Hepatocyte (in vitro differentiated cells): Measurements from ENCODE around the gene ITGA11. TPM values are rescaled to one million over a fixed set of nuclear protein-coding genes. Genes with fewer than 3 reads are reported as not detected.

Experiments used
- DNase-seq: peaks from one replicate; pipeline ENCODE4 v3.0.0-alpha.2; 2016; ENCODE audit warnings: low spot score
- H2AFZ ChIP-seq: fragments of 200-600 bp; sonication (generic); 2 replicates; pipeline ENCODE4 v1.6.0; 2016; ENCODE audit warnings: antibody characterized with exemption, mild to moderate bottlenecking
- H3K27ac ChIP-seq: fragments of 200-600 bp; sonication (generic); 2 replicates; pipeline ENCODE4 v1.5.1; 2016; ENCODE audit warnings: mild to moderate bottlenecking
- H3K27me3 ChIP-seq: fragments of 200-600 bp; sonication (generic); 2 replicates; pipeline ENCODE4 v1.6.1; 2016
- H3K36me3 ChIP-seq: fragments of 200-600 bp; sonication (generic); replicated peaks from 2 replicates; pipeline ENCODE4 v1.5.1; 2016; ENCODE audit warnings: low read depth; ENCODE audit not compliant: insufficient read depth
- H3K4me1 ChIP-seq: fragments of 200-600 bp; sonication (generic); 2 replicates; pipeline ENCODE4 v1.5.1; 2016; ENCODE audit warnings: mild to moderate bottlenecking, moderate library complexity; ENCODE audit not compliant: insufficient read depth
- H3K4me2 ChIP-seq: fragments of 200-600 bp; sonication (generic); 2 replicates; pipeline ENCODE4 v1.6.0; 2016
- H3K4me3 ChIP-seq: fragments of 200-600 bp; sonication (generic); 2 replicates; pipeline ENCODE4 v1.5.1; 2016; ENCODE audit warnings: mild to moderate bottlenecking
- H3K79me2 ChIP-seq: fragments of 200-600 bp; sonication (generic); 2 replicates; pipeline ENCODE4 v1.6.0; 2017; ENCODE audit warnings: mild to moderate bottlenecking
- H3K9me2 ChIP-seq: fragments of 200-600 bp; sonication (generic); replicated peaks from 2 replicates; pipeline ENCODE4 v1.6.0; 2017; ENCODE audit warnings: mild to moderate bottlenecking; ENCODE audit not compliant: insufficient read depth
- H3K9me3 ChIP-seq: fragments of 200-600 bp; sonication (generic); 2 replicates; pipeline ENCODE4 v1.5.1; 2016; ENCODE audit warnings: low read depth, mild to moderate bottlenecking
- H4K20me1 ChIP-seq: fragments of 200-600 bp; sonication (generic); 2 replicates; pipeline ENCODE4 v1.6.0; 2016; ENCODE audit warnings: mild to moderate bottlenecking; ENCODE audit not compliant: insufficient read depth, poor library complexity, severe bottlenecking
- CTCF ChIP-seq: fragments of 200-600 bp; sonication (generic); IDR thresholded peaks from 2 replicates; pipeline ENCODE4 v1.5.1; 2016; ENCODE audit warnings: antibody characterized with exemption, mild to moderate bottlenecking; ENCODE audit not compliant: poor library complexity
- EZH2 ChIP-seq: fragments of 200-600 bp; sonication (generic); IDR thresholded peaks from 2 replicates; pipeline ENCODE4 v1.6.1; 2016; ENCODE audit warnings: antibody characterized with exemption, mild to moderate bottlenecking, borderline replicate concordance
- EZH2phosphoT487 ChIP-seq: fragments of 200-600 bp; sonication (generic); IDR thresholded peaks from one replicate; pipeline ENCODE4 v1.6.1; 2018; ENCODE audit warnings: antibody characterized with exemption, mild to moderate bottlenecking, low read depth, moderate library complexity; ENCODE audit not compliant: unreplicated experiment, severe bottlenecking
- WGBS: methylation state at CpG from one replicate; pipeline ENCODE4 v1.1.6; 2016; ENCODE audit warnings: low lambda C conversion rate; ENCODE audit errors: missing lambda C conversion rate; 5-methylcytosine and 5-hydroxymethylcytosine counted together
- polyA plus RNA-seq: library from polyadenylated mRNA; unstranded; fragments of >200 nt; fragmentation: Nextera tagmentation; extraction: Ambion mirVana; gene quantifications from 2 replicates; pipeline ENCODE4 v1.2.1, GENCODE V29; 2016
- total RNA-seq: library from RNA; depleted of rRNA; stranded (reverse); fragments of >200 nt; gene quantifications from 2 replicates; pipeline ENCODE4 v1.2.3, GENCODE V29; 2014

Gene ITGA11
- total and polyA plus RNA-seq, 2 experiments from 2014 or later = 9.7 to 19.6 TPM

DNA sequence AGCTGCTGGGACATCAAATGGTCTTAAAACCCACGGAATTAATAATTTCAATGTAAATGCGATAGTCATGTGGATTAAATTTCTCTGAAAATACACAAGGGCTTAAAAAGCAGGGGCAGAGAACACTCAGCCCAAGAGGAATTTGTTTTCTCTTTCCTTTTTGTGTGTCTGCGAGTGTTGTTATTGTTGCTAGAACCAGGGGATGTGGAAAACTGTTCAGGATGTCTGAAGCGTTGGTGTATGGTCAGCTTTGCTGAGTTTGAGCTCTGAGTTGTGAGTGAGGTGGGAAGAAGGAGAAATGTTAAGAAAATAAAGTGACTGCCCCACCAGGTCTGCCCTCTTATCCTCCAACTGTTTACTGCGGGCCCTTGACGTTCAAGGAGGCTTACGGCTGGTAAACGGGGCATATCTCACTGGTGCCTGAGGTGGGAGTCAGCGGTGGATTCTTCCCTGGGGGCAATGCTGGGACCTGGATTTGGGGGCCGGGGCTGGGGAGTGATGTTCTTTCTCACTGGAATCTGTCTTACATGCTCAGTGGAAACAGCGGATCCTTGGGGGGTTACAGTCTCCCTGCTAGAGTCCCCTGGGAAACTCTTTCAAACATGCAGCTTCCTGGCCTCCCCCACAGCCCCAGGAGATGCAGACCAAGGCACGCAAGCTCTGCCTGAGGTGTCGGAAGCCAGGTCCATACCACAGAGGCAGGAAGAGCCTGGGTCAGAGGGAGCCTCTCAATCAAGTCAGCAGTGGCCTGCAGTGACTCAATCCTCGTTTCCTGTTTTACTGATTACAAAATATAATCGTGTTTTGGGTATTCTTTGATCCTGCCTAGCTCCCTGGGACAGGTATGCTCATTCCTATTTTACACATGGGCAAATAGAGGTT, 41.8 kb downstream of the ITGA11 start:
- WGBS = 58% methylated on average over 15 of the region's 15 CpGs
- H3K27ac ChIP-seq = no peak overlapping the region
- TF ChIP-seq CTCF = no peak
- no peak for TF ChIP-seq EZH2phosphoT487
- TF ChIP-seq EZH2 = no peak
- H3K36me3 ChIP-seq = no peaks in the 10 kb centered on the region
- no peak for DNase-seq
- H3K27me3 ChIP-seq = no peaks in the 10 kb centered on the region
- H3K4me2 ChIP-seq = no peak overlapping the region
- no peaks in the 10 kb centered on the region for H4K20me1 ChIP-seq
- no peaks in the 10 kb centered on the region for H3K79me2 ChIP-seq
- H3K4me3 ChIP-seq = no peak overlapping the region
- no peaks in the 10 kb centered on the region for H3K4me1 ChIP-seq
- no peak overlapping the region for H2AFZ ChIP-seq
- no peaks in the 10 kb centered on the region for H3K9me2 ChIP-seq
- no peaks in the 10 kb centered on the region for H3K9me3 ChIP-seq

- WGBS = 88% methylated on average over 7 of the region's 7 CpGs
- Histone ChIP-seq H2AFZ (no peak overlapping the region), H4K20me1 (no peaks in the 10 kb centered on the region), H3K4me2 (no peak overlapping the region), H3K4me1 (peaks cover under 1% of the 10 kb centered on the region), H3K36me3 (no peaks in the 10 kb centered on the region), H3K79me2 (no peaks in the 10 kb centered on the region), H3K9me2 (no peaks in the 10 kb centered on the region), H3K27ac (no peak overlapping the region), H3K9me3 (no peaks in the 10 kb centered on the region), H3K27me3 (no peaks in the 10 kb centered on the region), H3K4me3 (no peak overlapping the region)
- TF ChIP-seq EZH2phosphoT487 (no peak), EZH2 (no peak), CTCF (no peak)
- DNase-seq = no peak
Observed at GRCh38 chr15:68389041-68389930, 42.7 kb downstream of the ITGA11 start.

- H3K4me1 ChIP-seq = peaks cover 6% of the 10 kb centered on the region
- H3K36me3 ChIP-seq = no peaks in the 10 kb centered on the region
- H3K4me3 ChIP-seq = no peak overlapping the region
- H3K27me3 ChIP-seq = no peaks in the 10 kb centered on the region
- no peak overlapping the region for H3K4me2 ChIP-seq
- H2AFZ ChIP-seq = no peak overlapping the region
- no peaks in the 10 kb centered on the region for H3K9me3 ChIP-seq
- H3K27ac ChIP-seq = no peak overlapping the region
- TF ChIP-seq CTCF (no peak), EZH2 (no peak), EZH2phosphoT487 (no peak)
- no peaks in the 10 kb centered on the region for H3K79me2 ChIP-seq
- WGBS = 77% methylated on average over 12 of the region's 12 CpGs
- no peaks in the 10 kb centered on the region for H3K9me2 ChIP-seq
- no peaks in the 10 kb centered on the region for H4K20me1 ChIP-seq
- no peak for DNase-seq
Observed at GRCh38 chr15:68387381-68388143, 44.4 kb downstream of the ITGA11 start.
